Esophagus muscularis mucosa (tissue), 4 donors: ENCODE measurements around the gene HSD3B7. TPM values are rescaled to one million over a fixed set of nuclear protein-coding genes. Genes with fewer than 3 reads are reported as not detected.

Experiments
- DNase-seq: peaks from one replicate; pipeline ENCODE4 v3.0.0-alpha.2; 2017; ENCODE audit errors: extremely low spot score
- H3K27ac ChIP-seq, 4 donors: fragments of 200-600 bp; sonication (generic); replicated peaks in 1 of 4; 1 replicate in 3 of 4; 2 replicates in 1 of 4; pipeline ENCODE4 v1.5.1; 2016 to 2019; ENCODE audit warnings: mild to moderate bottlenecking in 1 of 4
- H3K27me3 ChIP-seq, 4 donors: fragments of 200-600 bp; sonication (generic); one replicate each; pipeline versions ENCODE4 v1.5.1 to v1.6.0; 2016 to 2019
- H3K36me3 ChIP-seq, 4 donors: fragments of 200-600 bp; sonication (generic); one replicate each; pipeline ENCODE4 v1.5.1; 2016 to 2019
- H3K4me1 ChIP-seq, 4 donors: fragments of 200-600 bp; sonication (generic); one replicate each; pipeline ENCODE4 v1.5.1; 2016 to 2019
- H3K4me3 ChIP-seq, 4 donors: fragments of 200-600 bp; sonication (generic); 1 replicate in 2 of 4; 2 replicates in 2 of 4; pipeline ENCODE4 v1.5.1; 2016 to 2019; ENCODE audit warnings: mild to moderate bottlenecking in 4 of 4, moderate library complexity in 1 of 4
- H3K9me3 ChIP-seq, 4 donors: fragments of 200-600 bp; sonication (generic); 1 replicate in 3 of 4; 2 replicates in 1 of 4; pipeline ENCODE4 v1.5.1; 2016 to 2019
- CTCF ChIP-seq, 3 experiments: fragments of 200-600 bp in 2 of 3; fragments of 450-650 bp in 1 of 3; sonication (generic) in 2 of 3; IDR thresholded peaks; one replicate each; pipeline ENCODE4 v1.5.1; 2017 to 2019; ENCODE audit warnings: antibody characterized with exemption in 3 of 3, mild to moderate bottlenecking in 2 of 3, moderate library complexity in 1 of 3
- EP300 ChIP-seq: sonication (generic); formaldehyde crosslinking; IDR thresholded peaks from one replicate; pipeline ENCODE4 v1.6.1; 2017; ENCODE audit warnings: antibody characterized with exemption
- POLR2A ChIP-seq: fragments of 450-650 bp; IDR thresholded peaks from one replicate; pipeline ENCODE4 v1.6.1; 2017; ENCODE audit warnings: antibody characterized with exemption, moderate library complexity, mild to moderate bottlenecking, low read depth
- POLR2AphosphoS5 ChIP-seq, 2 donors: sonication (generic); formaldehyde crosslinking; IDR thresholded peaks; one replicate each; pipeline ENCODE4 v1.6.1; 2017; ENCODE audit warnings: antibody characterized with exemption in 2 of 2
- WGBS: methylation state at CpG from one replicate; pipeline ENCODE4 v1.1.5; 2018; 5-methylcytosine and 5-hydroxymethylcytosine counted together
- intact Hi-C: fragments of 100-400 bp; cut with DNase I; formaldehyde crosslinking; loops from one replicate; pipeline ENCODE4 v1.15.1; 2023
- total RNA-seq, 4 donors: library from RNA; depleted of rRNA; stranded (reverse); fragments of >200 nt; gene quantifications; one replicate each; pipeline versions ENCODE4 v1.1.0 to v1.2.1, GENCODE V29; 2016

The HSD3B7 gene
- total RNA-seq, 4 donors from 2014 or later: 15.4 to 33.0 (median 17.9) TPM

GRCh38 chr16:30995927-30996323 is 10.9 kb downstream of the HSD3B7 start:
- H3K4me3 ChIP-seq: peak overlapping the region in 3 of 4 donors; percentile 60 to 70 (median 64)
- intact Hi-C loops: loop anchor here (5.0 kb wide), 1 partner anchor 36 kb away; the partner anchor contains the start of gene STX4
- no peak for DNase-seq
- peaks cover 13 to 23% (median 20%) of the 10 kb centered on the region in 4 donors for H3K4me1 ChIP-seq
- no peaks in the 10 kb centered on the region for H3K36me3 ChIP-seq
- peak overlapping the region; percentile 80 to 87 (median 83) for H3K27ac ChIP-seq
- H3K9me3 ChIP-seq: no peaks in the 10 kb centered on the region
- TF ChIP-seq POLR2A (no peak), CTCF (IDR thresholded peaks at IDR 0.05) (no peak), EP300 (no peak), POLR2AphosphoS5 (IDR thresholded peaks at IDR 0.05) (no peak)
- 76% methylated on average over 11 of the region's 11 CpGs for WGBS
- H3K27me3 ChIP-seq: no peaks in the 10 kb centered on the region

- Histone ChIP-seq H3K9me3 (no peaks in the 10 kb centered on the region), H3K4me3 (peak overlapping the region; percentile 60 to 70 (median 64)), H3K27me3 (no peaks in the 10 kb centered on the region), H3K4me1 (peaks cover 13 to 23% (median 20%) of the 10 kb centered on the region in 4 donors), H3K36me3 (no peaks in the 10 kb centered on the region), H3K27ac (peak overlapping the region; percentile 80 to 87 (median 83))
- no peak for DNase-seq
- WGBS: 30% methylated on average over 11 of the region's 23 CpGs
- intact Hi-C loops: loop anchor here (5.0 kb wide), 1 partner anchor 36 kb away; the partner anchor contains the start of gene STX4
- no peak for TF ChIP-seq EP300
- TF ChIP-seq CTCF (IDR thresholded peaks at IDR 0.05): no peak
- TF ChIP-seq POLR2AphosphoS5 (IDR thresholded peaks at IDR 0.05): peak in 1 of 2 donors; percentile 4
- no peak for TF ChIP-seq POLR2A
These were observed 11.4 kb downstream of the HSD3B7 start for GRCh38 chr16:30996324-30996984.

DNA sequence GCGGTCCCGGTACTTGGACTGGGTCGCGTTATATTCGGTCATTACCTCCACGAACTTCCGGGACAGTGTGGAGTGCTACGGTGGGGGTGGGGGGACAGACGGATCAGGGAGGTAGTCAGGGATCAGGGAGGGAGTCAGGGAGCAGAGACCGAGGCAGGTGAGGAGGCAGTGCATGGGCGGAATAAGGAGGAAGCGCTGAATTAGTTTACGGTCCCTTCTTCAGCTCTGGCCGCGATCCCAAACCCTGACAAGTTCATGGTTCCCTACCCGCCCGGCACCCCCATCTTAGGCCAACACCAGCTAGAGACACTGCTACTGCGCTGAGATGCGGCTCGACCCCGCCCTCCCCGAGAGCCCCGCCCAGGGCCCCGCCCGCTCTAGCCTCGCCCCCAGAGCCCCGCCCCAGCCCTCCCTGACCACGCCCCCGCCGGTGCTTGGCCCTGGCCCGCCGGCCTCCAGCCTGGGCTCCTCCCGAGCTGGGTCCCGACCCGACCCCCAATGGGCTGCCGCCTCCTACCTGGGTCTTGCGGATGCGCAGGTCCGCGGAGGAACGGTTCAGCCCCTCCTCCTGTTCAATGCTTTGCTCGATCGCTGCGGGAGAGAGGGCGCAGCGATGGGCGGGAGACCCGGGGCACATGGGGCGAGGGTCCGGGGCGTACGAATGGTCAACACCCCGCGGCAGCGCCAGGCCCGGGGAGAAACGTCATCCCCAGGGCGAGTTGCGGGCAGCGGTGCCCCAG is 12.1 kb downstream of the HSD3B7 start:
- Histone ChIP-seq H3K4me1 (peaks cover 13 to 23% (median 20%) of the 10 kb centered on the region in 4 donors), H3K4me3 (peak overlapping the region; percentile 60 to 70 (median 64)), H3K27me3 (peaks cover 0 to 5% (median 0%) of the 10 kb centered on the region in 4 donors), H3K9me3 (no peaks in the 10 kb centered on the region), H3K36me3 (no peaks in the 10 kb centered on the region), H3K27ac (peak overlapping the region; percentile 80 to 87 (median 83))
- TF ChIP-seq POLR2AphosphoS5 (IDR thresholded peaks at IDR 0.05) (peak; percentile 59 to 86), EP300 (no peak)
- DNase-seq: peak; percentile 96
- WGBS: 4% methylated on average over 20 of the region's 60 CpGs
- intact Hi-C loops: loop anchor here (5.0 kb wide), 1 partner anchor 35 kb away; the partner anchor contains the start of gene STX4

DNA sequence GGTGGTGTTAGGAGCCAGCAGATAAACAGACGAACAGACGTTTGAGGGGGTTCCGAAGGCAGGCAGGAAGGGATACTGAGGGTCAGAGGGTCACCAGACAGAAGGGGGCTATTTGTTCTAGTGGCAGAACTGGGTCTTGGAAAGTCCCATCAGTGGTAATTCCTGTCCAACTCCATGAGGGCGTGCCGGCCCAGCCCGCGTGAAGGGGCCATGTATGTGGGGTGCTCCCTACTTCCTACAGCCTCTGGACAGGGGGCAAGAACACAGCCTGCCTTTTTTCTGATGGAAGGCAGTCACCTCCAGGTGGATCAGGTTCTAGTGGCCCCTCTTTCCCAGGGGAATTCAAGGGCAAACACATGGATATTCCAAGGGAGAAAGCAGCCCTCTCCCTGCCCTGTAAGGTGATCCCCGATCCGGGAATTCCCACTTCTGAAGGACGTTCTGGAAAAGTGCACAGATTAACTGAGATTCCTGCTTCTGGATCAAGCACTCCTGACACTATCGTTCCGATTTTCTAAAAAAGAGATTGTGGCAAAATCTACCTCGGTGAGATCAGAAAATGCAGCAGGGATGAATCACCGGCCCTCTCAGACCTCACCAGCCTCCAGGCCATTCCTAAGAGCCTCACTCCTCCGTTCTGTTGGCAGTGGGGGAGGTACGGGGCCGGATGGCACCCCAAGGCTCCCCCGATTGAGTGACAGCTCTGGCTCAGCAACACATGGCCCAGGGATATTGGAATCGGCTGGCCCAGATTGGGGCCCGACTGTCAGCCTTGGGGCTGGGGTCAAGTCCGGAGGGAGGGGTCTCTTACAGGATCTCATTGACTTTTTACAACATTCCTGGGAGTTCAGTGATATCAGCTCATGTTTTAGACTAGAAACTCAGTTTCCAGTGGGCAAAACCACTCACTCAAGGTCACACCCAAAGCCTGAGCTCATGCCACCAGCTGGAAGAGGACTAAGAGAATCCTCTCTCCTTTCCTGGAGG is 13.0 kb downstream of the HSD3B7 start:
- DNase-seq: no peak
- Histone ChIP-seq H3K4me3 (peak overlapping the region; percentile 60 to 70 (median 64)), H3K4me1 (peaks cover 13 to 23% (median 20%) of the 10 kb centered on the region in 4 donors), H3K9me3 (no peaks in the 10 kb centered on the region), H3K27ac (peak overlapping the region; percentile 80 to 87 (median 83)), H3K36me3 (no peaks in the 10 kb centered on the region), H3K27me3 (peaks cover 0 to 7% (median 0%) of the 10 kb centered on the region in 4 donors)
- TF ChIP-seq CTCF (IDR thresholded peaks at IDR 0.05): no peak
- no peak for TF ChIP-seq EP300
- TF ChIP-seq POLR2AphosphoS5 (IDR thresholded peaks at IDR 0.05): no peak
- no peak for TF ChIP-seq POLR2A
- 51% methylated on average over 21 of the region's 21 CpGs for WGBS
- intact Hi-C loops: loop anchor here (5.0 kb wide), 1 partner anchor 34 kb away; the partner anchor contains the start of gene STX4
